ENCODE data around the gene SRD5A3. TPM values are rescaled to one million over a fixed set of nuclear protein-coding genes. Genes with fewer than 3 reads are reported as not detected.
"Not testable (repeated sequence)": the region's sequence is repeated elsewhere in the genome, so short reads cannot be mapped to it uniquely, and the experiment has no call there.

The SRD5A3 gene
- total and polyA plus RNA-seq, 2 donors = 13.0 to 14.4 TPM

GRCh38 chr4:55351824-55352223 is 5.8 kb downstream of the SRD5A3 start:
- H3K4me1 ChIP-seq (ENCODE audit: control insufficient read depth in 2 of 2, insufficient read depth in 2 of 2, low read length in 2 of 2) = peaks cover 6 to 8% of the 10 kb centered on the region in 2 donors
- H3K9me3 ChIP-seq (ENCODE audit: control insufficient read depth in 2 of 2, insufficient read depth in 1 of 2, low read length in 1 of 2) = no peaks in the 10 kb centered on the region
- no peaks in the 10 kb centered on the region for H3K27me3 ChIP-seq (ENCODE audit: control insufficient read depth in 2 of 2, insufficient read depth in 1 of 2, low read length in 1 of 2)
- no peak overlapping the region for H3K4me3 ChIP-seq (ENCODE audit: low read length in 2 of 2)
- peaks cover 0 to 4% of the 10 kb centered on the region in 2 donors for H3K36me3 ChIP-seq (ENCODE audit: control insufficient read depth in 2 of 2, insufficient read depth in 2 of 2, low read length in 1 of 2)
- DNase-seq (ENCODE audit: low read depth in 6 of 9, low spot score in 9 of 9) = no peak
- no peak overlapping the region for H3K27ac ChIP-seq (ENCODE audit: low read depth in 1 of 2, low read length in 1 of 2)

DNA sequence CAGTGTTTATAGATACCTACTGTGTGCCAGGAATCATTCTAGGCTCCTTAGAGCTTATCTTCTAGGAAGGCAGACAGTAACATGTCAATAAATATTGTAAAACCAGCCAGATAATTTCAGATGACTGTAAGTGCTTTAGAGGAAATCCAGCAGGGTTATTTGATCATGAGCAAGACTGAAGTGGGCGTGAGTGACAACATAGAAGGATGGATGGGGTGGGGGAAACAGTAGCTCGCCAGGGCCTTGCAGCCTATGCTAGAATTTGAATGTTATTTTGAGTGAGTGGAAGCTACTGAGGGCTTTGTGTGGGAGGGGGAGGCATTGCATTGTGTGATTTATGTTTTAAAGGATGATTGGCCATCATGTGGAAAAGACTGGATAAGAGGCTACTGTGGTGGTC is 6.7 kb downstream of the SRD5A3 start:
- H3K9me3 ChIP-seq (ENCODE audit: control insufficient read depth in 2 of 2, insufficient read depth in 1 of 2, low read length in 1 of 2) = no peaks in the 10 kb centered on the region
- WGBS = 97% methylated on average over 2 of the region's 2 CpGs
- no peak overlapping the region for H3K4me3 ChIP-seq (ENCODE audit: low read length in 2 of 2)
- no peak for DNase-seq (ENCODE audit: low read depth in 6 of 9, low spot score in 9 of 9)
- H3K27me3 ChIP-seq (ENCODE audit: control insufficient read depth in 2 of 2, insufficient read depth in 1 of 2, low read length in 1 of 2) = no peaks in the 10 kb centered on the region
- peaks cover 0 to 4% of the 10 kb centered on the region in 2 donors for H3K36me3 ChIP-seq (ENCODE audit: control insufficient read depth in 2 of 2, insufficient read depth in 2 of 2, low read length in 1 of 2)
- no peaks in the 10 kb centered on the region for H3K4me1 ChIP-seq (ENCODE audit: control insufficient read depth in 2 of 2, insufficient read depth in 2 of 2, low read length in 2 of 2)
- no peak overlapping the region for H3K27ac ChIP-seq (ENCODE audit: low read depth in 1 of 2, low read length in 1 of 2)

DNA sequence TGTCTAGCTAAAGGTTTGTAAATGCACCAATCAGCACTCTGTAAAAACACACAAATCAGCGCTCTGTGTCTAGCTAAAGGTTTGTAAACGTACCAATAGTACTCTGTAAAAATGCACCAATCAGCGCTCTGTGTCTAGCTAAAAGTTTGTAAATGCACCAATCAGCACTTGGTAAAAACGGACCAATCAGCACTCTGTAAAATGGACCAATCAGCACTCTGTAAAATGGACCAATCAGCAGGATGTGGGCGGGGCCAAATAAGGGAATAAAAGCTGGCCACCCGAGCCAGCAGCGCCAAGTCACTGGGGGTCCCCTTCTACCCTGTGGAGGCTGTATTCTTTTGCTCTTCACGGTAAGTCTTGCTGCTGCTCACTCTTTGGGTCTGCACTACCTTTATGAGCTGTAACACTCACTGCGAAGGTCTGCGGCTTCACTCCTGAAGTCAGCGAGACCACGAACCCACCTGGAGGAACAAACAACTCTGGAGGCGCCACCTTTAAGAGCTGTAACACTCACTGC is 7.2 kb downstream of the SRD5A3 start:
- DNase-seq (ENCODE audit: low read depth in 6 of 9, low spot score in 9 of 9); H3K4me1 ChIP-seq (ENCODE audit: control insufficient read depth in 2 of 2, insufficient read depth in 2 of 2, low read length in 2 of 2); H3K36me3 ChIP-seq (ENCODE audit: control insufficient read depth in 2 of 2, insufficient read depth in 2 of 2, low read length in 1 of 2); H3K4me3 ChIP-seq (ENCODE audit: low read length in 2 of 2); H3K9me3 ChIP-seq (ENCODE audit: control insufficient read depth in 2 of 2, insufficient read depth in 1 of 2, low read length in 1 of 2); H3K27me3 ChIP-seq (ENCODE audit: control insufficient read depth in 2 of 2, insufficient read depth in 1 of 2, low read length in 1 of 2); H3K27ac ChIP-seq (ENCODE audit: low read depth in 1 of 2, low read length in 1 of 2): not testable (repeated sequence)
- WGBS = 94% methylated on average over 13 of the region's 13 CpGs

DNA sequence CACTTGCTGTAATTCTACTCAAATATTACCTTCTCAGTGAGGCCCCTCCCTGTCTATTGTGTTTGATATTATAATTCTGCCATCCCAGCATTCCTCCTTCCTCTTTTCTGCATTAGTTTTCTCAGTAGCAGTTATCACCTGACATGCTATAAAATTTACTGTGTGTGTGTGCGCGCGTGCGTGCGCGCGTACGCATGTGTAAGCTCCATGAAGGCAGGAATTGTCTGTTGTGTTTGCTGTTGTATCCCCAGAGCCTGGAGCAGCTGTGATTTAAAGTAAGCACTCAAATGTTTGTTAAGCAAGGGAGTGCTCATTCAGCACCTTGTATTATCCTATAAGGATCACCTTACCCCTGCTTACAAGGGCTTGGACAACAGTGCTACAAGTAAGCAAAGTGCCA is 8.6 kb downstream of the SRD5A3 start:
- Histone ChIP-seq H3K4me1 (ENCODE audit: control insufficient read depth in 2 of 2, insufficient read depth in 2 of 2, low read length in 2 of 2) (no peaks in the 10 kb centered on the region), H3K27me3 (ENCODE audit: control insufficient read depth in 2 of 2, insufficient read depth in 1 of 2, low read length in 1 of 2) (no peaks in the 10 kb centered on the region), H3K27ac (ENCODE audit: low read depth in 1 of 2, low read length in 1 of 2) (no peak overlapping the region), H3K36me3 (ENCODE audit: control insufficient read depth in 2 of 2, insufficient read depth in 2 of 2, low read length in 1 of 2) (peaks cover 0 to 4% of the 10 kb centered on the region in 2 donors), H3K9me3 (ENCODE audit: control insufficient read depth in 2 of 2, insufficient read depth in 1 of 2, low read length in 1 of 2) (no peaks in the 10 kb centered on the region), H3K4me3 (ENCODE audit: low read length in 2 of 2) (no peak overlapping the region)
- DNase-seq (ENCODE audit: low read depth in 6 of 9, low spot score in 9 of 9) = no peak
- 92% methylated on average over 8 of the region's 8 CpGs for whole genome bisulfite sequencing

- Histone ChIP-seq H3K4me1 (ENCODE audit: control insufficient read depth in 2 of 2, insufficient read depth in 2 of 2, low read length in 2 of 2) (no peaks in the 10 kb centered on the region), H3K27me3 (ENCODE audit: control insufficient read depth in 2 of 2, insufficient read depth in 1 of 2, low read length in 1 of 2) (no peaks in the 10 kb centered on the region), H3K36me3 (ENCODE audit: control insufficient read depth in 2 of 2, insufficient read depth in 2 of 2, low read length in 1 of 2) (peaks cover 0 to 4% of the 10 kb centered on the region in 2 donors), H3K27ac (ENCODE audit: low read depth in 1 of 2, low read length in 1 of 2) (no peak overlapping the region), H3K9me3 (ENCODE audit: control insufficient read depth in 2 of 2, insufficient read depth in 1 of 2, low read length in 1 of 2) (no peaks in the 10 kb centered on the region), H3K4me3 (ENCODE audit: low read length in 2 of 2) (no peak overlapping the region)
- 76% methylated on average over 6 of the region's 6 CpGs for WGBS
- no peak for DNase-seq (ENCODE audit: low read depth in 6 of 9, low spot score in 9 of 9)
Observed at GRCh38 chr4:55355555-55355954, 9.5 kb downstream of the SRD5A3 start.

GRCh38 chr4:55356991-55357461 is 11.0 kb downstream of the SRD5A3 start:
- Histone ChIP-seq H3K36me3 (ENCODE audit: control insufficient read depth in 2 of 2, insufficient read depth in 2 of 2, low read length in 1 of 2) (peaks cover 0 to 4% of the 10 kb centered on the region in 2 donors), H3K27me3 (ENCODE audit: control insufficient read depth in 2 of 2, insufficient read depth in 1 of 2, low read length in 1 of 2) (no peaks in the 10 kb centered on the region), H3K4me1 (ENCODE audit: control insufficient read depth in 2 of 2, insufficient read depth in 2 of 2, low read length in 2 of 2) (no peaks in the 10 kb centered on the region), H3K9me3 (ENCODE audit: control insufficient read depth in 2 of 2, insufficient read depth in 1 of 2, low read length in 1 of 2) (no peaks in the 10 kb centered on the region), H3K27ac (ENCODE audit: low read depth in 1 of 2, low read length in 1 of 2) (no peak overlapping the region), H3K4me3 (ENCODE audit: low read length in 2 of 2) (no peak overlapping the region)
- DNase-seq (ENCODE audit: low read depth in 6 of 9, low spot score in 9 of 9) = no peak
- WGBS = 94% methylated on average over 5 of the region's 5 CpGs

GRCh38 chr4:55358246-55358645 is 12.2 kb downstream of the SRD5A3 start:
- Histone ChIP-seq H3K4me1 (ENCODE audit: control insufficient read depth in 2 of 2, insufficient read depth in 2 of 2, low read length in 2 of 2) (no peaks in the 10 kb centered on the region), H3K27me3 (ENCODE audit: control insufficient read depth in 2 of 2, insufficient read depth in 1 of 2, low read length in 1 of 2) (no peaks in the 10 kb centered on the region), H3K4me3 (ENCODE audit: low read length in 2 of 2) (no peak overlapping the region), H3K36me3 (ENCODE audit: control insufficient read depth in 2 of 2, insufficient read depth in 2 of 2, low read length in 1 of 2) (no peaks in the 10 kb centered on the region), H3K9me3 (ENCODE audit: control insufficient read depth in 2 of 2, insufficient read depth in 1 of 2, low read length in 1 of 2) (no peaks in the 10 kb centered on the region), H3K27ac (ENCODE audit: low read depth in 1 of 2, low read length in 1 of 2) (no peak overlapping the region)
- DNase-seq (ENCODE audit: low read depth in 6 of 9, low spot score in 9 of 9) = no peak
- 96% methylated on average over 2 of the region's 2 CpGs for WGBS

GRCh38 chr4:55358668-55359067 is 12.6 kb downstream of the SRD5A3 start:
- Histone ChIP-seq H3K27me3 (ENCODE audit: control insufficient read depth in 2 of 2, insufficient read depth in 1 of 2, low read length in 1 of 2) (no peaks in the 10 kb centered on the region), H3K4me3 (ENCODE audit: low read length in 2 of 2) (no peak overlapping the region), H3K36me3 (ENCODE audit: control insufficient read depth in 2 of 2, insufficient read depth in 2 of 2, low read length in 1 of 2) (peaks cover 0 to 3% of the 10 kb centered on the region in 2 donors), H3K4me1 (ENCODE audit: control insufficient read depth in 2 of 2, insufficient read depth in 2 of 2, low read length in 2 of 2) (no peaks in the 10 kb centered on the region), H3K9me3 (ENCODE audit: control insufficient read depth in 2 of 2, insufficient read depth in 1 of 2, low read length in 1 of 2) (no peaks in the 10 kb centered on the region), H3K27ac (ENCODE audit: low read depth in 1 of 2, low read length in 1 of 2) (no peak overlapping the region)
- no peak for DNase-seq (ENCODE audit: low read depth in 6 of 9, low spot score in 9 of 9)
- WGBS = 27% methylated on average over 2 of the region's 2 CpGs

DNA sequence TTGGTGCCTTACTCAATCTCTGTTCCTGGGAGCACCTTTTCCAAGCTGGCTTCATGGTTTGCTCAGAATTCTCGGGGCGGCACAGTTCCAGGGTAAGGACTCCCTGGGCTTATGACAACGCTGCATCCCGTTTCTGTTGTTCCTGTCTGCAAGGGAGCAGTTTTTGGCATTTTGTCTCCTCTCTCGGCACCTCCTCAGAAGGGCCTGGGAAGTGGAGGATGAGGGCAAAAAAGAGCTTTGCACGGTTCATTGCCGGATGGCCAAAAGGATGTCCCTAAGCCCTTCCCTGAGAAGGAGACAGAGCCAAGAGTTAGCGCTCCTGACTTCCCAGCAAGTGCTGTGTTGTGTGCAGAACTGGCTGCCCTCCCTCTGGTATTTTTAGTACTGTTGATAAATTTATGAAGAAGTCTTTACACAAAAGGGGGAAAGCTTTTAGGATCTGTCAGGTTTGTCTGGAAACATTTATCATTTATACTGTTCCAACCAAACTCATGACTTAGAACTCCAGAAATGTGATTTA is 13.4 kb downstream of the SRD5A3 start:
- WGBS = 97% methylated on average over 8 of the region's 8 CpGs
- H3K27me3 ChIP-seq (ENCODE audit: control insufficient read depth in 2 of 2, insufficient read depth in 1 of 2, low read length in 1 of 2) = no peaks in the 10 kb centered on the region
- no peak overlapping the region for H3K4me3 ChIP-seq (ENCODE audit: low read length in 2 of 2)
- H3K36me3 ChIP-seq (ENCODE audit: control insufficient read depth in 2 of 2, insufficient read depth in 2 of 2, low read length in 1 of 2) = peaks cover 0 to 9% of the 10 kb centered on the region in 2 donors
- no peak for DNase-seq (ENCODE audit: low read depth in 6 of 9, low spot score in 9 of 9)
- H3K4me1 ChIP-seq (ENCODE audit: control insufficient read depth in 2 of 2, insufficient read depth in 2 of 2, low read length in 2 of 2) = no peaks in the 10 kb centered on the region
- H3K9me3 ChIP-seq (ENCODE audit: control insufficient read depth in 2 of 2, insufficient read depth in 1 of 2, low read length in 1 of 2) = no peaks in the 10 kb centered on the region
- H3K27ac ChIP-seq (ENCODE audit: low read depth in 1 of 2, low read length in 1 of 2) = no peak overlapping the region
